ENCODE measurements around the gene STARD9.

GRCh38 chr15:42578984-42579537 lies 3.7 kb downstream of the STARD9 start:
- TF ChIP-seq EZH2 (IDR thresholded peaks at IDR 0.05; ENCODE audit: insufficient read depth, low read length): no peak
- TF ChIP-seq CTCF (IDR thresholded peaks at IDR 0.05; ENCODE audit: insufficient read depth, low read depth, low read length): no peak
